Muscle of arm (tissue), 12 donors: ENCODE data around the gene CKLF. TPM values are rescaled to one million over a fixed set of nuclear protein-coding genes. Genes with fewer than 3 reads are reported as not detected.

Experiments
- DNase-seq: peaks from one replicate; pipeline ENCODE4 v3.0.0-alpha.2; 2013
- polyA plus RNA-seq, 12 donors: library from polyadenylated mRNA; unstranded; fragments of 120-200 nt; gene quantifications; one replicate each; pipeline ENCODE4 v1.2.1, GENCODE V29; 2013; ENCODE audit not compliant: insufficient read length in 12 of 12

CKLF gene
- polyA plus RNA-seq, 12 donors = 19.7 to 56.7 (median 25.9) TPM; not detected in 1

- no peak for DNase-seq
Observed at GRCh38 chr16:66515596-66516508, 36.5 kb upstream of the CKLF start.

DNA sequence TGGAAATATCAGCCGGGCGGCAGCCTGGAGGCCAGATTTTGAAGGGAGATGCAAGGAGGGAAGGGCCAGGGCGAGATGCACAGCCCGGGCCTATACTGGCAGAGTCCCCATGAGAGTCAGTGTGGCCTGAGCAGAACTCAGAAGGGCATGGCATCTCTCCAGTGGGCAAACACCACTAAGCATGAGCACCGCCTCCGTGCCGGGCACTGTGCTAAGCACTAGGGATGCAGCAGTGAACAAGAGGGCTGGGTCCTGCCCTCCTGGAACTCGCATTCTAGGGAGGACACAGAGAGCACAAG, 35.9 kb upstream of the CKLF start:
- no peak for DNase-seq

DNA sequence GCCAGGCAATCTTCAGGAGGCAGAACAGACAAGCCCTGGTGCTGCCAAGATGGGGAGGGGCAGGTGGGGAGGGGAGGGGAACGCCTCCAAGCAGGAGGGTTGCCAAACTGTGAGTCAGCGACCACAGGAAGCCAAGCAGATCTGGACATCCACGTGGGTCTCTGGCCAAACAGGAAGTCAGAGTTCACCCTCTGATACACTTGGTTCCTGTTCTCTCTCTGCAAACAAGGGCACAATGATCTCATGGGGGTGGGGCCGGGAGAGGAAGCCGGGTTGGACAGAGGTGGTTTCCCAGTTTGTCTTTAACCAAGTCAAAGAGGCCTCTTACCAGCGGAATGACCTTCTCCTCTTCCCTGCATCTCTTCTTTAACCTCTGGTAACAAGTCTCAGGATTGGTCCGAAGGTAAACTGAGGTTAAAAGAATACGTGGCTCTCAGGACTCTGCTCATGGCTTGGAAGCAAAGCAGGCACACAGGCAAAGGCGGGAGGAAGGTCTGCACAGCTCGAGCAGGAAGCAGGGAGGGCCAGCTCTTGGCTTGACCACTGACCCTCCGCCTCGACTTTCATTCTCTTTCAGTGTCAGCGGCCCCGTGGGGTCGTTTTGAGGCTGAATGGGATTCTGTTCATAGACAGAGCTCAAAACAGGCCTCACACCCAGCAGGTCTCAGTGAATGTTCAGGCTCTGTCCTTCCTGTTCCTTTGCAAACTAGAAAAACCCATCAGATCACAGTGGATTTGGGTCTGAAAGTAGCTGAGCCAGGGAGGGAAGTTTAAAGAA, 35.4 kb upstream of the CKLF start:
- peak; percentile 94 for DNase-seq

- DNase-seq = no peak
Observed at GRCh38 chr16:66517586-66518263, 34.7 kb upstream of the CKLF start.

DNA sequence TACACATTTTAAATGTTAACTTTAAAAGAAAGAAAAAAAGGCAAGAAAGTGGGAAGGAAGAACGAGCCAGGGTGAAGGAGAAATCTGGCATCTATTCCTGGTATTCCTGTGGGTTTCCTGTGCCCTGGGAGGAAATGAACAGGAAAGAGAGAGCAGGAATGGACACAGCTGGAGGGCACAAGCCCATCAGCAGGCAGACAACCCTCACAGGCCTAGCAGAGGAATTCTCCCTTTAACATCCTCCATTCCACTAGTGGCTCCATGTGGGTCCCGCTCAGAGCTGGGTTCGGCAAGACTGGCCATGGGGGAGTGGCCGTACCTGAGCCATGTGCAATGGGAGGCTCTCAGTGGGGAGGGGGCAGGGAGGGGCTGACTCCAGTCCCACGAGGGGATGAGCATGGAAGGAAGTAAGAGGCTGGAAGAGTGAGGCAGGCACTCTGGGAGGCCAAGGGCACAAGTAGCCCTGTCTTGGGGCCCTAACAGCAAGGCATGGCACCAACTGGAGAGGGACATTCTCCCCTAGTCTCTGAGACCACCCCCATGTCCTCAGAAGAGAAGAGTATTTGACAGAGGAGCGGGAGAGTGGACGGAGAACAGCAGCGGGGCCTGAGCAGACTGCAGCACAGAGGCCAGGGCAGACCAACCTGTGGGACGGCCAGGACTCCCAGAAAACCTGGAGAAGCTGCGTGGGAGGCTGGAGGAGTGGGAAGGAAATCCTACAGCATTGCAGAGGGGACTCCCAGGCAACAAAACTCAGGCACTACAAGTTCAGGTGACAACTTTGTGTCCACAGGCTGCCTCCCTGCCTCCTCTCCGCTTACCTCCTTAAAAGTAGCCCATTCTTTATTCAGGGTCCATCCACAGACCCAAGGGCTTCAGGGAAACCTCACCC, 32.6 kb upstream of the CKLF start:
- no peak for DNase-seq

DNA sequence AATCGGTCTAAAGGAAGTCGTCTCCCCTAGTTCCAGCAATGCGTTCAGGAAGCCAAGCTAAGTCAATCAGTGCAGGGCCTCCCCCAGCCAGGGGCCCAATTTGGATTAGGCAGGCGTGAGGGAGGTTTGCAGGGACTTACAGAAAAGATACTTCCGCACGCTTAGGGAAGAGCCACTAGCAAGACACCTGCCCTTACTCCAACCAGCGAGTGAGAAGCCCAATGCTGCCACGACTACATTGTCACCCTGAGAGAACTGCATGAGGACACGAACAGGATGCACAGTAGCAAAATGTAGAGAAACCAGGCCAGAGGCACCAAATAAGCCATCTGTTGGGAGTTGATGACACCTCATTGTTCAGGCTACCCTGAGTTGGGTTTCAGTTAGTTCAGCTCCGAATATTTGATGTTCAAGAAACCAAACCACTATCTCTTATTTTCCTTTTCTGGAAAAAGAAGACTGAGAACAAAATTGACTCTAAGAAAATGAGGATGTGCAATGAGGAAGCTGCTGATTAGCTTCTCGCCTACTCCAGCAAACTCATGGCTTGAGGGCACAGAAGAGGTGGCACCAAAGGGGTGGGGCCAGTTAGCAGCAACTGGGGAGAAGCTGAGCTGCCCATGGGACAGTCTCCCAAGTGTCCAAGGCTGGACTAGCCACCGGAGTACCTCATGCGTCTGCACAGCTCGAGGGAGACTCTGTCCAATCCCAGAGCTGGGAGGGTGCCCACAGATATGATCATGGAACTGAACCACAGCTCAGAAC, 31.8 kb upstream of the CKLF start:
- no peak for DNase-seq

- DNase-seq = no peak
Observed at GRCh38 chr16:66521252-66521713, 31.1 kb upstream of the CKLF start.

- DNase-seq = no peak
Observed at GRCh38 chr16:66521951-66522771, 30.2 kb upstream of the CKLF start.

DNA sequence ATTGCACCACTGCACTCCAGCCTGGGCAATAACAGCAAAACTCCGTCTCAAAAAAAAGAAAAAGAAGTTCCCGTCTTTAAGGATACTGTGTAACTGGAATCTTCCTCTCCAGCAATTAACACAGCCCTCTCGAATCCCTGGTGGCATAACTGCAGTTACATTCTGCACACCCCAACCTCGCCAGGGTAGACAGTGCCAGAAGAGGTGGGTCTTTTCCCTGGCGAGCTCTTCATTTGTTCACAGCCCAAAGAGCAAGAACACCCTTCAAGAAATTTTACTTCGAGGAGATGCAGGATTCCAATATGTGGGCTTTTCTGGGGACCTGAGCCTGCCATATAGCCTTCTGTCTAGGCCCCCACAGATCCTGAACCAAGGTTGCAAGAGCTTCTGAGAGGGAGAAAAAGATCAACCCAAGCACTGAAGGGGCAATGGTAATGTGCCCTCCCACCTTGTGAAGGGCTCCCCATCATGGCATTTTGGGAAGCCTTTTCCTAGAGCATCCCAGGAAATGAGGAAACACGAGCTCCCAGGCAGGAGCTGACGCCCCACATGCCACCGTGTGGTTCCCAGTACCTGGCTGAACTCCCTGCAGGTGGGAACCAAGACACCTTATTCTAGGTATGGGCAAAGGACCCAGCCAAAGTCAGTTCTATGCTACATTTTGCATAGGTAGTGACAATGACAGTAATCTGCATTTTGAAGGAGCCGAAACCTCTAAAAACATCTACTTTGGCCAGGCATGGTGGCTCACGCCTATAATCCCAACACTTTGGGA, 29.4 kb upstream of the CKLF start:
- DNase-seq = no peak

- DNase-seq = no peak
Observed at GRCh38 chr16:66523861-66524354, 28.5 kb upstream of the CKLF start.

GRCh38 chr16:66524601-66525164, 27.7 kb upstream of the CKLF start:
- no peak for DNase-seq

GRCh38 chr16:66525396-66526180, 26.8 kb upstream of the CKLF start:
- no peak for DNase-seq

DNA sequence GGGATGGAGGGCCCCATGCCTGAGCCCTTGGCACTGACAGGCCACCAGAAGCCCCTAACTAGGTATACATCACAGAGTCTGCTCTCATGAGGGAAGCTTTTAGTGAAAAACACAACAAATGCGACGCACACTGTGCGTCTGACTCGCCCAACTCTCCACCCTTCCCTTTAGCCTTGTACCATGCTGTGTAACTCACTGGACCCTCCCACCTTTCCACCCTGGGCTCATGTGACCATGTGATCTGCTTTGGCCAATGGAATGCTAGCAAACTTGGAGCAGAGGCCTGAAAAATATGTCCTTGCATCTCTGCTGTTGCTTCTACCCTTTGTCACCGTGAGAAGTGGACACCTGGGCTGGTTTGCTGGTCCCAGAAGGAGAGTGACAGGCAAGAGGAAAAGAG, 24.1 kb upstream of the CKLF start:
- DNase-seq = no peak

GRCh38 chr16:66529475-66529874, 22.9 kb upstream of the CKLF start:
- DNase-seq = no peak

DNA sequence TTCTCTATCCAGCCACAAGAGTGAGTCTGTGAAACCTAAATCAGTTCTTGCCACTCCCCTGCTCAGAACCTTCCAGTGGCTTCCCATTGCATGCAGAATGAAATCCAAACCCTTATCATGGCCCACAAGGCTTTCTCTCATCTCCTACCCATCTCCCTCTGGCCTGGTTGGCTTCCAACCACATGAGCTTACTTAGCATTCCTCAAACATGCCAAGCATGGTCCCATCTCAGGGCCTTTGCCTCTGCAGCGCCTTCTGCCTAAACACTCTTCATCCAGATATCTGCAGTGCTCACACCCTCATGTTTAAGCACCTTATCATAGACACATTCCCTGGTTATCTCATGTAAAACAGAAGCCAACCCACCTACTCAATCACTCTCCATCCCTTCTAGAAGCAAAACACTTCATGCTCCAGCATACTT, 18.0 kb upstream of the CKLF start:
- DNase-seq = no peak

GRCh38 chr16:66536525-66536924, 15.9 kb upstream of the CKLF start:
- DNase-seq = no peak

DNA sequence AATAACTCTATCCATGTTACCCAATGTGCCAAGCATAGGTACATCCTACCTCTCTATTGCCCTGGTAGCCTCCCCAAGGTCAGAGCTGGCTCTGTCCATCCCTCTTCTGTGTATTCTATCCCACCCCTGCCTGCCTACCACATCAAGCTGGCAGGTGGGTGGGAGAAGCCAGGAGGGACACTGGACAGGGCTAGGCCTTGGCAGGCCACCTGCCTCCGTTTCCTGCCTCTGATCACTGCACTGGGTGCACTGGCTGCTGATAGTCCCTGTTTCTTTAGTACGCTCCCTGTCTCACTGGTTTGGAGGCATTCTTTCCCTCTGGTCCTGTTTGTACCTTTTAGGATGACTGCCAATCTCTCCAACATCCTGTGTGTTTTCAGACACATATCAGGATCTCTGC, 15.1 kb upstream of the CKLF start:
- DNase-seq = no peak

DNA sequence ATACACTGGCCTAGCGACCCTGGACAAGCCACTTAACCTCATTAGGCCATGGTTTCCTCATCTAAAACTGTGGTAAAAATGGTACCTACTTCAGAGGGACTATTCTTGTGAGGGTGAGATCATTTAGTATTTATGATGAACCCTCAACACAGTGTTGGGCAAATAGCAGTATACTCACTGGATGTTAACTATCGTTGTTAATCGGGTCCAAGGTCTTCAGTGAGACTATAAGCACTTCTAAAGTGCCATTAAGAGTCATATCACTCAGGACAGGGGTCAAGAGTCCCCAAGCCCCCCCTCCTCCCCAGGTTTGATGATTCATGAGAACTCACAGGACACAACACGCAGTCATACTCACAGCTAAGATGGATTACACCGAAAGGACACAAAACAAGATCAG, 13.5 kb upstream of the CKLF start:
- no peak for DNase-seq
